ENCODE measurements around the gene ENTHD1.

- TF ChIP-seq CTCF (IDR thresholded peaks at IDR 0.05; ENCODE audit: low read depth, low read length, poor library complexity, severe bottlenecking) (no peak), EZH2phosphoT487 (IDR thresholded peaks at IDR 0.05; ENCODE audit: borderline replicate concordance, low read length) (no peak)
Observed at GRCh38 chr22:39710380-39711150, 183.0 kb downstream of the ENTHD1 start.

Data from DOHH2 (cell line).